GM23338 (cell line): ENCODE measurements around the gene TIMM21. TPM values are rescaled to one million over a fixed set of nuclear protein-coding genes. Genes with fewer than 3 reads are reported as not detected.

Experiments used
- ATAC-seq: fragments of 200-7000 bp; cut with Tn5 transposase; 3 replicates; pipeline ENCODE4 v1.9.1; 2020
- DNase-seq: peaks from one replicate; pipeline ENCODE4 v3.0.0-alpha.2; 2015; ENCODE audit warnings: low spot score
- H2AFZ ChIP-seq: fragments of 200-600 bp; sonication (generic); 2 replicates; pipeline ENCODE4 v1.8.0; 2016; ENCODE audit warnings: antibody characterized with exemption, mild to moderate bottlenecking, moderate library complexity
- H3F3A ChIP-seq: fragments of 200-600 bp; sonication (generic); replicated peaks from 2 replicates; pipeline ENCODE4 v1.8.0; 2017; ENCODE audit warnings: antibody characterized with exemption, mixed run types, low read depth
- H3K27ac ChIP-seq: fragments of 200-600 bp; sonication (generic); 2 replicates; pipeline ENCODE4 v1.6.1; 2016; ENCODE audit warnings: low read depth
- H3K27me3 ChIP-seq: fragments of 200-600 bp; sonication (generic); 2 replicates; pipeline ENCODE4 v1.8.0; 2016; ENCODE audit warnings: mild to moderate bottlenecking, mixed run types, moderate library complexity; ENCODE audit not compliant: insufficient read depth
- H3K36me3 ChIP-seq: fragments of 200-600 bp; sonication (generic); 2 replicates; pipeline ENCODE4 v1.8.0; 2016; ENCODE audit warnings: mild to moderate bottlenecking; ENCODE audit not compliant: insufficient read depth
- H3K4me1 ChIP-seq: fragments of 200-600 bp; sonication (generic); 2 replicates; pipeline ENCODE4 v1.8.0; 2016; ENCODE audit warnings: mild to moderate bottlenecking, moderate library complexity; ENCODE audit not compliant: insufficient read depth
- H3K4me2 ChIP-seq: fragments of 200-600 bp; sonication (generic); 2 replicates; pipeline ENCODE4 v1.7.1; 2017; ENCODE audit warnings: mixed run types
- H3K4me3 ChIP-seq: fragments of 200-600 bp; sonication (generic); 2 replicates; pipeline ENCODE4 v1.6.1; 2016; ENCODE audit warnings: mixed run types
- H3K79me2 ChIP-seq: fragments of 200-600 bp; sonication (generic); replicated peaks from 2 replicates; pipeline ENCODE4 v1.8.0; 2017; ENCODE audit warnings: mild to moderate bottlenecking; ENCODE audit not compliant: insufficient read depth
- H3K9me2 ChIP-seq: fragments of 200-600 bp; sonication (generic); 2 replicates; pipeline ENCODE4 v1.8.0; 2017; ENCODE audit not compliant: insufficient read depth
- H4K20me1 ChIP-seq: fragments of 200-600 bp; sonication (generic); replicated peaks from 2 replicates; pipeline ENCODE4 v1.8.0; 2017; ENCODE audit warnings: mild to moderate bottlenecking; ENCODE audit not compliant: insufficient read depth
- H3K27ac Mint-ChIP-seq: 2 replicates; pipeline ENCODE4 v1.8.0; 2020; ENCODE audit warnings: inconsistent platforms, mild to moderate bottlenecking, moderate library complexity, mixed read lengths
- H3K27me3 Mint-ChIP-seq: 3 replicates; pipeline ENCODE4 v1.8.0; 2022; ENCODE audit warnings: low read depth, mild to moderate bottlenecking, moderate library complexity, mixed read lengths, inconsistent platforms; ENCODE audit not compliant: insufficient read depth, poor library complexity
- H3K36me3 Mint-ChIP-seq: 3 replicates; pipeline ENCODE4 v1.8.0; 2021; ENCODE audit warnings: low read depth, mild to moderate bottlenecking, inconsistent platforms, moderate library complexity, mixed read lengths
- H3K4me1 Mint-ChIP-seq: 3 replicates; pipeline ENCODE4 v1.8.0; 2020; ENCODE audit warnings: mild to moderate bottlenecking, inconsistent platforms, mixed read lengths
- H3K4me3 Mint-ChIP-seq: 3 replicates; pipeline ENCODE4 v1.8.0; 2021; ENCODE audit warnings: moderate library complexity, mild to moderate bottlenecking, inconsistent platforms, mixed read lengths
- H3K9me3 Mint-ChIP-seq: 3 replicates; pipeline ENCODE4 v1.8.0; 2020; ENCODE audit warnings: moderate library complexity, mild to moderate bottlenecking, inconsistent platforms, mixed read lengths
- CREB1 ChIP-seq: fragments of 250-450 bp; sonication (Bioruptor Pico); IDR thresholded peaks from 2 replicates; pipeline ENCODE4 v1.5.0; 2020; ENCODE audit warnings: low read depth, mild to moderate bottlenecking, moderate library complexity
- JUNB ChIP-seq: IDR thresholded peaks from one replicate; pipeline ENCODE4 v1.6.1; 2016; ENCODE audit warnings: antibody characterized with exemption; ENCODE audit not compliant: unreplicated experiment
- NANOG ChIP-seq: IDR thresholded peaks from 2 replicates; pipeline ENCODE4 v1.6.1; 2016; ENCODE audit warnings: antibody characterized with exemption, borderline replicate concordance
- POLR2AphosphoS5 ChIP-seq: IDR thresholded peaks from 2 replicates; pipeline ENCODE4 v1.6.1; 2016; ENCODE audit warnings: antibody characterized with exemption, low read depth
- STAT1 ChIP-seq: IDR thresholded peaks from one replicate; pipeline ENCODE4 v1.6.1; 2016; ENCODE audit warnings: antibody characterized with exemption; ENCODE audit not compliant: unreplicated experiment
- ZNF331 ChIP-seq: fragments of 250-450 bp; sonication (Bioruptor Pico); IDR thresholded peaks from 2 replicates; pipeline ENCODE4 v1.5.0; 2020; ENCODE audit warnings: low read depth, mild to moderate bottlenecking, moderate library complexity
- ZNF462 ChIP-seq: fragments of 250-450 bp; sonication (Bioruptor Pico); IDR thresholded peaks from 2 replicates; pipeline ENCODE4 v1.5.0; 2020; ENCODE audit warnings: mild to moderate bottlenecking, moderate library complexity
- polyA plus RNA-seq: library from polyadenylated mRNA; unstranded; fragments of >200 nt; fragmentation: Nextera tagmentation; extraction: Ambion mirVana; gene quantifications from 2 replicates; pipeline ENCODE4 v1.2.1, GENCODE V29; 2016
- total RNA-seq: library from RNA; depleted of rRNA; stranded (reverse); fragments of >200 nt; shearing (Covaris generic); gene quantifications from 2 replicates; pipeline ENCODE4 v1.2.3, GENCODE V29; 2014
- TF ChIP-seq, protein P1 (sequence below): IDR thresholded peaks from one replicate; pipeline ENCODE4 v1.6.1; 2018; ENCODE audit warnings: antibody characterized with exemption; ENCODE audit not compliant: unreplicated experiment
- TF ChIP-seq, protein P2 (sequence below): IDR thresholded peaks from 2 replicates; pipeline ENCODE4 v1.6.1; 2016; ENCODE audit warnings: antibody characterized with exemption

TIMM21 gene
- total and polyA plus RNA-seq, 2 experiments from 2014 or later, result 49.2 to 97.6 TPM

- H3K4me1 ChIP-seq, result peaks cover 5% of the 10 kb centered on the region
- H2AFZ ChIP-seq, result peak overlapping the region; percentile 87
- H3K4me2 ChIP-seq, result no peak overlapping the region
- H3K27ac Mint-ChIP-seq, result no peak overlapping the region
- no peak overlapping the region for H3K27ac ChIP-seq
- ATAC-seq, result no peak
- no peaks in the 10 kb centered on the region for H3K79me2 ChIP-seq
- H3K4me3 Mint-ChIP-seq, result no peak overlapping the region
- DNase-seq, result no peak
- peaks cover 22% of the 10 kb centered on the region for H3K27me3 Mint-ChIP-seq
- H4K20me1 ChIP-seq, result no peaks in the 10 kb centered on the region
- H3K9me3 Mint-ChIP-seq, result peaks cover 23% of the 10 kb centered on the region
- H3K9me2 ChIP-seq, result no peaks in the 10 kb centered on the region; the same call in 1 of the 2 replicates
- no peaks in the 10 kb centered on the region for H3F3A ChIP-seq
- TF ChIP-seq CREB1 (CRISPR knock-in tag), result no peak
- no peaks in the 10 kb centered on the region for H3K27me3 ChIP-seq
- no peaks in the 10 kb centered on the region for H3K36me3 ChIP-seq
- H3K4me1 Mint-ChIP-seq, result peaks cover 22% of the 10 kb centered on the region
- peaks cover 10% of the 10 kb centered on the region for H3K36me3 Mint-ChIP-seq
- no peak overlapping the region for H3K4me3 ChIP-seq
Measured at GRCh38 chr18:74200780-74201179, 52.5 kb downstream of the TIMM21 start.

DNA sequence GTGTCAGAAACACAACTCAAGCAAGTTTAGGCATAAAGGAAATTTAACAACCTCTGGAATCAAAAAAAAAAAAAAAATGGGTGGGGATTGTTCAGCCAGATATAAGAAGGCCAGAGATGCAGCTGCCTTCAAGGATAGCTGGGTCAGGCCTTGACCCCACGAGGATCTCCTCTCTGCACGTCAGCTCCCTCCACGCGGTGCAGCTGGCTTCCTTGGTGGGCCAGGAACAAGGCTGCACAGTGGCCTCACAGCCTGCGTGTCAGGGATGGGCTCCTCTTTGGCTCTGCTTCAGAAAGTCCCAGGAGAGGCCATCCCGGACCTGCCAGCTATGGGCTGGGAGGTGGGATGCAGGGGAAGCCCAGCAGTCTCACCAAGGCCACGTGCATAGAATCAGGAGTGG is 55.5 kb downstream of the TIMM21 start:
- Histone ChIP-seq H3K79me2 (no peaks in the 10 kb centered on the region), H3K4me2 (no peak overlapping the region), H4K20me1 (no peaks in the 10 kb centered on the region), H2AFZ (no peak overlapping the region), H3K27ac (no peak overlapping the region), H3K4me3 (no peak overlapping the region), H3K27me3 (no peaks in the 10 kb centered on the region), H3F3A (no peaks in the 10 kb centered on the region), H3K4me1 (no peaks in the 10 kb centered on the region), H3K36me3 (no peaks in the 10 kb centered on the region), H3K9me2 (no peaks in the 10 kb centered on the region; the same call in 1 of the 2 replicates)
- Mint-ChIP-seq H3K9me3 (peaks cover 24% of the 10 kb centered on the region), H3K27me3 (peaks cover 21% of the 10 kb centered on the region), H3K4me1 (peaks cover 5% of the 10 kb centered on the region), H3K27ac (no peak overlapping the region), H3K36me3 (peaks cover 10% of the 10 kb centered on the region), H3K4me3 (no peak overlapping the region)
- TF ChIP-seq ZNF462 (CRISPR knock-in tag) (no peak), NANOG (no peak), STAT1 (no peak), JUNB (no peak), ZNF331 (no peak), POLR2AphosphoS5 (no peak)
- TF ChIP-seq, protein P1, sequence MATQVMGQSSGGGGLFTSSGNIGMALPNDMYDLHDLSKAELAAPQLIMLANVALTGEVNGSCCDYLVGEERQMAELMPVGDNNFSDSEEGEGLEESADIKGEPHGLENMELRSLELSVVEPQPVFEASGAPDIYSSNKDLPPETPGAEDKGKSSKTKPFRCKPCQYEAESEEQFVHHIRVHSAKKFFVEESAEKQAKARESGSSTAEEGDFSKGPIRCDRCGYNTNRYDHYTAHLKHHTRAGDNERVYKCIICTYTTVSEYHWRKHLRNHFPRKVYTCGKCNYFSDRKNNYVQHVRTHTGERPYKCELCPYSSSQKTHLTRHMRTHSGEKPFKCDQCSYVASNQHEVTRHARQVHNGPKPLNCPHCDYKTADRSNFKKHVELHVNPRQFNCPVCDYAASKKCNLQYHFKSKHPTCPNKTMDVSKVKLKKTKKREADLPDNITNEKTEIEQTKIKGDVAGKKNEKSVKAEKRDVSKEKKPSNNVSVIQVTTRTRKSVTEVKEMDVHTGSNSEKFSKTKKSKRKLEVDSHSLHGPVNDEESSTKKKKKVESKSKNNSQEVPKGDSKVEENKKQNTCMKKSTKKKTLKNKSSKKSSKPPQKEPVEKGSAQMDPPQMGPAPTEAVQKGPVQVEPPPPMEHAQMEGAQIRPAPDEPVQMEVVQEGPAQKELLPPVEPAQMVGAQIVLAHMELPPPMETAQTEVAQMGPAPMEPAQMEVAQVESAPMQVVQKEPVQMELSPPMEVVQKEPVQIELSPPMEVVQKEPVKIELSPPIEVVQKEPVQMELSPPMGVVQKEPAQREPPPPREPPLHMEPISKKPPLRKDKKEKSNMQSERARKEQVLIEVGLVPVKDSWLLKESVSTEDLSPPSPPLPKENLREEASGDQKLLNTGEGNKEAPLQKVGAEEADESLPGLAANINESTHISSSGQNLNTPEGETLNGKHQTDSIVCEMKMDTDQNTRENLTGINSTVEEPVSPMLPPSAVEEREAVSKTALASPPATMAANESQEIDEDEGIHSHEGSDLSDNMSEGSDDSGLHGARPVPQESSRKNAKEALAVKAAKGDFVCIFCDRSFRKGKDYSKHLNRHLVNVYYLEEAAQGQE, result no peak
- TF ChIP-seq, protein P2, sequence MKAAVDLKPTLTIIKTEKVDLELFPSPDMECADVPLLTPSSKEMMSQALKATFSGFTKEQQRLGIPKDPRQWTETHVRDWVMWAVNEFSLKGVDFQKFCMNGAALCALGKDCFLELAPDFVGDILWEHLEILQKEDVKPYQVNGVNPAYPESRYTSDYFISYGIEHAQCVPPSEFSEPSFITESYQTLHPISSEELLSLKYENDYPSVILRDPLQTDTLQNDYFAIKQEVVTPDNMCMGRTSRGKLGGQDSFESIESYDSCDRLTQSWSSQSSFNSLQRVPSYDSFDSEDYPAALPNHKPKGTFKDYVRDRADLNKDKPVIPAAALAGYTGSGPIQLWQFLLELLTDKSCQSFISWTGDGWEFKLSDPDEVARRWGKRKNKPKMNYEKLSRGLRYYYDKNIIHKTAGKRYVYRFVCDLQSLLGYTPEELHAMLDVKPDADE, result no peak
- DNase-seq, result no peak
- ATAC-seq, result no peak
